ENCODE results near the gene FAM170B.

The FAM170B gene

DNA sequence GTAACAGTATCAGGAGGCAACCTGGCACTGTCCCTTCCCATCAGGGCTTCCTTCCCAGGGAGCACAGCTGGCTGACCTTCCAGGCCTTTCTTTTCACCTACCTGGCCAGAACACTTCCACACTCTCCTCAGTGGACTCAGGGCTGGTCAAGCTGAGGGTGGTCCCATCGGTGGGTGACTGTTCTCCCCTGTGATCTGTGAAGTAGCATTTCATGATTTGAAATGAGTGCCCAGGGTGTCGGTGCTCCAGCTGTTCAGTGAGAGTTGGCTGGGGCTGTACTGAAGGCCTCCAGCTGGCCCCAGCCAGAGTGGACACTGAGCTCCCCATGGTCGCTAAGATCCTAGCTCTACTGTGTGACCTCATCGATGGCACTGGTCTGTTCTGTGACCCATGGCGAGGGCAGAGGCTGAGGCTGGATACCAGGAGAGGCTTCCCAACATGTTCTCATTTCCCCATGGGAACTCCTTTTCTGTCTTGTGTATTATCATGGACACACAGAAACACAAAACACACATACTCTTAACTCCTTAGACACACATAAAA, at the start of gene FAM170B:
TSS of gene FAM170B (minus strand) at position 316 of the 543 bp plus-strand sequence. CDS start at position 213, 103 bp downstream.
- no peak for DNase-seq (ENCODE audit: low read depth)

DNA sequence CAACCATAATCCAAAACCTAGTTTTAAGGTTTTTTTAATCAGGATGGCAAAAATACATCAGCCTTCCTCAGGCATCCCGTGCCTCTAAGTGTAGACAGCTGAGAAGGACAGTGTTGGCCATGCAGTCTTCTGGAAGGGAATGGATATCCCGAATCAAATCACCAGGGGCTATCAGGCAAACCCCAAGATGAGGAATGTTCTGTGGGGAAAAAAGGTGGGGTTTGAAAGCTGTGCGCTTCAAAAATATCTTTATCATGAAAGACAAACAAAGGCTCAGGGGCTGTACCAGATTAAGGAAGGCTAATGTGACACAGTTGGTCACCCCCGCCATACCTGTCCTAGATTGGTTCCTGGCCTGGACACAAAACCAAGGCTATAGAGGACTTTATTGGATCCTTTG, 49.0 kb upstream of the FAM170B start:
- DNase-seq (ENCODE audit: low read depth) = no peak

DNA sequence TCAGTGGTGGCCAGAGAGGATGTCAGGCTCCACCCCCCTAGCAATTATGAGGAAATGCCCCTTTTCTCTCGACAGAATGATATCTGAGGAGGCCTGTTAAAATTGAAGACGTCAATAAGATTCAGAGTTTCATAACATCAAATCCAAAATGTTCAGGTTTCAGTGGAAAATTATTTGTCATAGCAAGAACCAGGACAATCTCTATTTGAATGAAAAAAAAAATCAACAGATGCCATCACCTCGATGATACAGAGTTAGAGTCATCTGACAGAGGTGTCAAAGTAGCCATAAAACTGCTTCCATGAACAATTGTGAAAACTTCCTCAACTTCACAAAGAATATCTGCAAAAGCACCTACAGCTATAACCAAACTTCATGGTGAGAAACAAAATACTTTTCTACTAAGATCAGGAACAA, 46.6 kb upstream of the FAM170B start:
- no peak for DNase-seq (ENCODE audit: low read depth)

DNA sequence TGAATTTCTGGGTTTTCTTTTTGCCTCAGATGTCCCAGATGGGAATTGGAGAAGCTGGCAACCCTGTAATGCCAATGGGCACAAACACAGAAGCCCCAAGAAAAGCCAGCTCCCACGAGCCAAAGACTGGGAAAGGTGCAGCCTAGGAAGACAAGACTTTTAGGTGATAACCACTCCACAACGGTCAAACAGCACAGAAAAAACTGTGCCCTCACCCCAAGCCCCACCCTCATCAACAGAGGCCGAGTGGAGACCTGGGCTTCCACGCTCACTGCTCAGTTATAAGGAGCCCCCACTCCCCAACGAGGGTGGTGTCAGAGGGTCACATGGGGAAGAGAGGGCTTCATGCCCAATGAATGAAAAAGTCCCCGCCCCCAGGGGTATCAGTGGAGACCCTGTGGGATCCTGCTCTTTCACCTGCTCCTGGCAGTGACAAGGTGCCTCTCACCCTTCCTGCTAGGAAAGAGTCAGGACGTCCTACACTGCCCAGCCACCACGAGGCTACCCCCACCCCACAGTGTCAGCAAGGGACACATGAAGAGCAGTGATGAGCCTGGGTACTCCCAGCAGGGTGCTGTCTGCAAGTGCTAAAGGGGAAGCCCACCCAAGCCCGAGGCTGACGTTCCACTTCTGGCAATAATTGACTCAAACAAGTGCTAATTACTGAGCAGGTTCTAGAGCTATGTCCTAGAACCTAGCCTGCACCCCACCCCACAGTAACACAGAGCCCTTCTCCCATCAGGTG, 46.0 kb upstream of the FAM170B start:
- DNase-seq (ENCODE audit: low read depth) = no peak

DNA sequence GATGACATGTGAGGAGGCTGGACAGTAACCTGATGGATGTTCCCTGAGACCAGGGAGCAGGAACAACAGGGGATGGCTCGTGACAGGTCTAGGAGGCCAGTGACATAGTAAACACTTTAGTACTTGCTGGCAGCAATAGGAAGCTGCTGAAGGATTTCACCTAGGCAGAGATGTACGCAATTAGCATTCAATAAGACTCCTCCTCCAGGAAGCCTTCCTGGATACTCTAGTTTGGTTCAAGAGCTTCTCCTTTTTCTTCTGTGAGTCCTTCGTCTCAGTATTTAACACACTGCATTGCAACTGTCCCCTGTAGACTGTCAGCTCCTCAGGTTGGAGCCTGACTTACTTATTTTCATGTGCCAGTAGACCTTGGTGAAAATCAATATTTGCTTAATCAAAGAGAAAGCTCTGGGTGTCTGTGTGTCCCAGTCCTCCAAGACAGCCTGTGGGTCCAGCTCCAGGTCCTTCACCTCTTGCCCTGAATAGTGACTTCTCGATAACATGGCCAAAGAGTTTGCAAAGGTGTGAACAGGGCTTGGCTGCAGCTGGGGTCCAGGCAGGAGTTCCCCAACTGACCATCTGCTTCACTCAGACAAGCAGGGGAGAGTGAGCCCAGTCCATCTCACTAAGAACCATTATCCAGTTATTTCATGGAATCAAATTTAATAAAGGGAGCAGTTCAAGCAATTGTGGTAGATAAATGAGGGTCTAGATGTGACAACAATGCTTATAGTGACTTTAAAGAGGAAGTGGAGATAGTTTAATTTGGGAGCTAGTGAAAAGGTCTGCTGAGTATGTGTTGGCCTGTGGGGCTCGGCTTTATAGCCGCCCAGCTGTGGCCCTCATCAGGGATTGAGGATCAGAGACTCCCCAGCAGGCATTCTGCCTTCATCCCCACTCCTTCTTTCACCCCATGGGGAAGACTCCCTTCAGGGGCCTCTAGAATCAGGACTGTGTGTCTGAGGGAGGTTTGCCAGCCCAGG, 45.0 kb upstream of the FAM170B start:
- no peak for DNase-seq (ENCODE audit: low read depth)

DNA sequence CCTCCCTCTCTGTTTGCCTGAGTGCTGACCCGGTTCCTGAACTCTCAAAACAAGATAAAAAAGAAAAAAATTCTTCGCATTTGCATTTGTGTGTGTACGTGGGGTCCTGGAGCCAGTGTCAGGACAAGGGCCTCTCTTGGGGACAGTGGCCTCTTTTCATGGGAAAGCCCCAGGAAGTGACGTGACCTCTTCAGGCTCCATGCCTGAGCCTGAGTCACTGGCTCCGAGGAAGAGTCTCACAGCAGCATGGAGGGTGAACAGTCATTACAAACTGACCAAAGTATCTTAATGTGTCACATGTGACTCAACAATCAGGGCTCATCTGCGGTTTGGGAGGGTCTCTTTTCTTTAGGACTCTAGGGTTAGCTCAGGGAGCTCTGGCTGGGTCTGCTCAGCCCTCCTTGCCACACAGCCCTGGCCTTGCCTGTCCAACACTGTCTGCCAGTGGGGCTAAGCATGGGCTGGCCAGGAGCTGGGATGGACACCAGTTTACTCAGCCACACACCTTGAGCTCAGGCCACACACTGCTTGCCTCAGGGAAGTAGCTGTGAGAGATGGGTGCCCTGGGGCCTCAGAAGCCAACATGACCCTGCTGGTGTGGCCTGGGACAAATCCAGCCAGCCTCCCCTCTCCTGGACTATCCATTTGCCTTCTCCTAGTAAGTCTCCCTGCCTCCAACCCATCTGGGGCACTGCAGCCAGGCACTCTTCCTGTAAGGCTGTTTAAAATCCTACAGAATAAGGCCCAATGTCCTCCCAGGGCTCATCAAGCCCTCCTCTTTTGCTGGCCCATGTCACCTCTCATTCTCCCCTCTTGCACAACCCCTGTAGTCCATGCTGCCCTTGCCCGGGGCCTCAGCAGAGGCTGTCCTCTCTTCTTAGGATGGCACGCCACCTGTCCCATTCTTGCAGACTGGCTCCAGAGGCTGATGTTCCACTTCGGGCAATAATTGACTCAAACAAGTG, 43.9 kb upstream of the FAM170B start:
- peak; percentile 48 for DNase-seq (ENCODE audit: low read depth)

DNA sequence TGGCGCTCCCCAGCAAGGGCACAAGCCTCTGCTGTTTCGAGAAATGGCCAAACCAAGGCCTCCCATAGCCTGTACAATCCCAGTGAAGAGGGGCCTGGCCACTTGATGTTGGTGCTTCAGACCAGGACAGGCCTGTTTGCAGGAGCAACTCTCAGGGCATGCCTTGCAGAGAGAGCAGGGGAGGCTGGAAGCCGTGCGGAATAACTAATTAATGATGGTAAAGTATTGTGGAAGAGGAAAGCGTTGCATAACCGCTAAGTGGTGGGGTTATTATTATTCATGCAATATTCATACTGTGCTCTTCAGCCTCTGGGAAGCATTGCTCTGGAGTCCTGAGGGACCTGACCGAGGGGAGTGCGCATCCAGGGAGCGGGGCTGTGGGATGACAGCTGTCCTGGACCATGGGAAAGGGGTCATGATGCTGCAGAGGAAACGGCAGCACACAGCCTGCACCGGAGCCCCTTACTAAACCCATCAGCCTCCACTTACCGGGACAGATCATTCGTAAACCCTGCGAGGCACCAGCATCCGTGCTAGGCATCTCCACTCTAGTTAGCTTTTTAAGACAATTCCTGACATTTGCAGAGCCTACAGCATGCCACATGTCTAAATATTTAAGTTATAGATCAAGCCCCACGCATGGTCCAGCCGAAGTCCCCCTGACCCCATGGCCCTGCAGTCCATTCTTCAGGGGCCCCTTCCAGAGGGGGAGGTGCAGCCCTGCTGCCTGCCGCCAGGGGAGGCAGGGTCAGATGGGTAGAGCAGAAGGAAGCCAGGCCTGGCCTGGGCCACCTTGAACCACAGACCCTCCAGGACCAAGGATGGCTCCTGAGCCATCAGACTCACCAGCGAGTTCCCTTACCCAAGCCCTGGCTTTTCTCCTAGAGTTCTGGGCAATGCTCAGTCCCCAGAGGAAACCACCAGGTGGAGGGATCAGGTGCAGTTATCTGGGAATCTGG, 42.8 kb upstream of the FAM170B start:
- no peak for DNase-seq (ENCODE audit: low read depth)

DNA sequence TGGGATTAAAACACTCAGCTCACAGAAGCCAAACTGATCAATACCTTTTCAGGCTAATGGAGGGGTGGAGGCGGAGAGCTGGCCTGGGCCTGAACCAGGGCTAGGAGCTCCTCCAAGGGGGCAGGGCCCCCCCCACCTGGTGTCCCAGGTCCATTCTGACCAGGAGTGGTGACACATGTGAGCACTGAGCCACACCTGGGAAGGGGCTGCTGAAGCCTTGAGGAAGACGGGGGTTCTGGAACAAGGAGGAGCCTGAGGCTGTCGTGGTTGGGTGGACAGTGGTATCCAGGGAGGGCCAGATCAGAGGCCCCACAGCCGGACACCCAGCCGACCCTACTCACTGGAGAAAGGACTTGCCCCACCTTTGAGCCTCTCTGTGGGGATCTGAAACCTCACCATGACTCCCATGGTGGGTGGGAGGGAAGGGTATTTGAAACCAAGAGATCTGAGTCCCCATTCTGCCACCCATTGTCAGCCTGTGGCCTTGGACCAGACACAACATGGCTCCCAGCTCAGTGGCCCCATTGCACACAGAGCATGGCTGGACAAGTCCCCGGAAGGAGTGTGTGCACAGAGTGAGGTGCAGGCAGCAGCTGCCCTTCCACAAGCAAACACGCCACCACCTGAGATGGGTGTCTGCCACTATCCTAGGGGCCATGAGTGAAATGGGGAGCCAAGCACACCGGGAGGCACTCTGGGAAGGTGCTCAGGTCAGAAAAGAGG, 41.9 kb upstream of the FAM170B start:
- no peak for DNase-seq (ENCODE audit: low read depth)

DNA sequence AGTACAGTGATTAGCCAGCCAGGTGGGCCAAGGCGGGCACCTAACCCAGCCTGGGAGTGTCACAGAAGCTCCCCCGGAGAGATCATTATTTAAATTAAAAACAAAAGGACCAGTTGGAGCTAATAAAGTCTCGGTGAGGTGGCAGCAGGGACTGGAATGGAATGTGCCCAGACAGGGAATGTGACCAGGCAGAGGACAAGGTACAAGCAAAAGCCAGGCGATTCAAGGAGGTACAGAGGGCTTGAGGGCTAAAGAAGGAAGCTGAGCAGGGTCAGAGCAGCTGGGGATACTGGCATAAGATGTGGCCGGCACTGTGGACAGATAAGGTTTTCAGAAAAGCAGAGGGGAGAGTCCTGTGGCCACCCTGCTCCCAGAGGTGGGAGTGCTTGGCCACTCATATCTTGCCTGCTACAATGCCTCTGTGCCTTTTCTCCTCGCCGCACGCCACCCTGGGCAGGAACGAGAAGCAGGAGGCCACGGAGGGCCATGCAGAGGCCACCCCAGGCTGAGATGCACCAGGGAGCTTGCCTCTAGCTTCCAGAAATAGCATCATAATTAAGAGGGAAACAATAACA, 41.2 kb upstream of the FAM170B start:
- no peak for DNase-seq (ENCODE audit: low read depth)

DNA sequence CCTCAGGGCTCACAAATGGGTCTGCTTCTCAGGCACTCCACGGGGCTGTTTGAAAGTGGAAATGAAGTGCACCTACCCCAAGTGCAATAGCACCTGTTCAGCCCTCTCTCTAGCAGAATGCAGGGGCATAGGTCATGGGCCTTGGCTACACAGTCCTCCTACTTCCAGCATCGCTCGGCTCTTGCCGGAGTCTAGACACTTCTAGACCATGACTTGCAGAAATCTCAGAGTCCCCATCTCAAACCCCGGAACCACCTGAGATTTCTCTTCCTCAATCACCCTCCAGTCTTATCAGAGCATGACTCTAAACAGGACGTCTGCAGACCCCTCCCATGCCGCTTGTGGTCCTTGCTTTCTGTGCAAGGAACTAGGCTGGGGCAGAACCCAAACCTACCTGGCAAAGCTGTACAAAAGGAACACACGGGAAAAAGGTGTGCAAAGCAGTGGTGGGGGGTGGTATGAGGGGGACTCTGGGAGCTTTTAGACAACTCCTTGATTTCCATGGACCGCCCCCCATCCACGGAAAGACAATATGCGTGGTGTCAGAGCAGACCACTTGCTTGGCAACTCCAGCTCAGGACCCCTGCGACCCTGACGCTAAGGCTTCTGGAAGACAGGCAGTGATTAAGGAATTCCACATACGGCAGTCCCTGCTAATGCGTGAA, 40.6 kb upstream of the FAM170B start:
- DNase-seq (ENCODE audit: low read depth) = no peak

DNA sequence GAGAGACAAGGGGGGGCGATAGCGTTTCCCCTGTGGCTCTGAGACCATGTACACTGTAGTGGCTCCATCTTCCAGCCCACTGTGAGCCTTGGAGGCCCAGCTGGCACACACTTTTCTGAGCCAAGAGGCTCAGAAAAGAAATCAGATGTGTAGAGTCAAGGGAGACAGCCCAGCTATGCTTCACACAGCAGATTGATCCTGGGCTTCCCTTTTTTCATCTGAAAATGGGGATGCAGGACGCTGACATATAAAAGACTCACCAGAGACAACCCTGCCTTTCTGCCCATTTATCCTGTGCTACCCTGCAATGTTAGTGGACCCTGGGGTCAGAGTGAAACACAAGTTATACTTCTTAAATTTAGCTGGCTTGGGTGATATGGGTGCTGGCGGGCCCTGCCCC, 40.0 kb upstream of the FAM170B start:
- no peak for DNase-seq (ENCODE audit: low read depth)

DNA sequence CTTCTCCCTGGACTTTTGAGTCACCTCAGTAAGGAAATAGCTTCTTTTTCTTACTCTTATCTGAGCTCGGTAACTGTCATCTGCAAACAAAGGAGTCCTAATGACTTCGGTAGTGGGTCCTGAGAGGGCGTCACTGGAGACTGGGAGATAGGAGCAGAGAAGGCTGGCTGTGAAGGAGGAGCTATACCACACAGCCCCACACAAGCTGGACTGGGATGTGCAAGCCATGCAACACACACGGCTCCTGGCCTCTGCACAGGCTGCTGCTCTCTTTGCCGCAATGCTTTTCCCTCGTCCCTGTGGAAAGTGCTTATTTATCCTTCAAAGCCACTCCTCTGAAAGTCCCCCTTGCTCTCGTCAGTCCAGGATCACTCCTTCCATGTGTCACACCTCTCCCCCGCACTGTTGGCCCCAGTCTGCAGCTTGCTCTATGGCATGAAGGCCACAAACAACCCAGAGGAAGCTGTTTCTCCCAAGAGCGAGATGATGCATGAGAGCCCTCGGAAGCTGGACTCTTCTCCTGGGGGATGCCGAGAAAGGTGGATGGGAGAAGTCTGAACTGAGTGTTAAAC, 39.5 kb upstream of the FAM170B start:
- DNase-seq (ENCODE audit: low read depth) = no peak

DNA sequence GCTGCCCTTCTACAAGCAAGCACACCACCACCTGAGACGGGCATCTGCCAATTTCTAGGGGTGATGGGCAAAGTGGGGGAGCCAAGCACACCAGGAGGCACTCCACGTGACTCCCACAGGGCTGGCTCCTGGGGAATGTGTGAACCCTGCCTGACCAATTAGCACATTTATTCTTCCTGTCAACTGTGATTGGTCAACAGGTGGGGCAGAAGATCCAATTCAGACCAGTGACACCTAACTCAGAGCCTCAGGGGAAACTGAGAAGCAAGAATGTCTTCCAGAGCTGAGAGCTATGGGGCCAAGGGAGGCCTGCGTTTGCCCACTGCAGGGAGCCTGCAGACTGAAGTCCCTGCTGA, 38.9 kb upstream of the FAM170B start:
- no peak for DNase-seq (ENCODE audit: low read depth)

DNA sequence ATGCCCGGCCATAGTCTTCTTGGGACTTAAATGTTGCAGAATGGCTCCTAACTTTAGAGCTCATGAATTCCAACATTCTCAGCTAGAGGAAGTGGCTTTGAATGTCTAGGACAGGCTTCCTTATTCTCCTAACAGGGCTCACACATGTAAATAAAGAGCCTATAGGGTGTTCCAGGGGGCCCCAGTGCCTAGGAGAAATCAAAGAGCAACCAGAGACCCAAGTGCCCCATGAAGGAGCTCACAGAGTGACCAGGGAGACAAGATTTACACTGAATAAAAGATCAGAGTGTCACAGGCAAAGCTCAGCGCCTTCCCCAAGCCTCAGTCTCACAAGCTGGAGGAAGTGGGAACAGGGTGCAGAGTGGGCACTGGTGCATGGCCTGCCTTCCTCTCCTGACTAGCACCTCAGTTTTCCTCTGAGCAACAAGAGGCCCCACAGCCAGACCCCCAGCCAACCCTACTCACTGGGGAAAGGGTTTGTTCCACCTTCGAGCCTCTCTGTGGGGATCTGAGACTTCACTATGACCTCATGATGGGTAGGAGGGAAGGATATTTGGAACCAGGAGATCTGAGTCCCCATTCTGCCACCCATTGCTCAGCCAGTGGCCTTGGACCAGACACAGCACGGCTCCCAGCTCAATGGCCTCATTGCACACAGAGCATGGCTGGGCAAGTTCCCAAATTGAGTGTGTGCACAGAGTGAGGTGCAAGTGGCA, 38.4 kb upstream of the FAM170B start:
- no peak for DNase-seq (ENCODE audit: low read depth)

DNA sequence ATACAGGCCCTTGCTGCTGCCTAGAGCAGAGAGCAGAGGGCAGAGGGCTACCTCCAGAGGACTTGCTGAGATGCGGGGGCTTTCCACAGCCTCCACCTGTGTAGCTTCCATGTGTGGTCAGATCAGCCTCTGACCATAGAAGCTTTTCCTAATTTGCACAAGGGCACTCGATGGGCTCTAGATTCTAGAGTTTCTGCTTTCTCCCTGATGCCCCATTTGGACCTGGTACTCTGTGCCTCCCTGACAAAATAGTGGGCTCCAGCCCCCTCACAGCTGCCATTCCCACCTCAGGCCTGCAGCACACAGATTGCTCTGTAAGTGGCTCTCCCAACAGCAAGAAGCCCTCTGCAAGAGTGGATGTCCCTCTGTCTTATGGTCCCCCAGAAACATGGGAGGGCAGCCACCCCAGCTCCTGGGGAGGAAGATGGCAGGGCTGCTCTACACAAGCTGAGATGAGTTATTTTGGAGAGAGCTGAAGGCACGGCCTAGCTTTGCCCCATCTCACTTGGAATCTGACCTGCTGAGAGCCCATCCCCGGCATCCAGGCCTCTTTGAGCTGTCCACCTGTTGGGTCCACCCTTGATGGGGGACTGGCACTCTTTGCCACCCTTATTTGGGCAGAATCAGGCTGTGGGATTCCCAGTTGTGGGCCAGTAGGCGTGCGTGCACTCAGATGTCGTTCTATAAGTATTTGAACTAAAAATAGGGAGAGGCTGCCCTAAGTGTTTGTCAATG, 37.7 kb upstream of the FAM170B start:
- no peak for DNase-seq (ENCODE audit: low read depth)

DNA sequence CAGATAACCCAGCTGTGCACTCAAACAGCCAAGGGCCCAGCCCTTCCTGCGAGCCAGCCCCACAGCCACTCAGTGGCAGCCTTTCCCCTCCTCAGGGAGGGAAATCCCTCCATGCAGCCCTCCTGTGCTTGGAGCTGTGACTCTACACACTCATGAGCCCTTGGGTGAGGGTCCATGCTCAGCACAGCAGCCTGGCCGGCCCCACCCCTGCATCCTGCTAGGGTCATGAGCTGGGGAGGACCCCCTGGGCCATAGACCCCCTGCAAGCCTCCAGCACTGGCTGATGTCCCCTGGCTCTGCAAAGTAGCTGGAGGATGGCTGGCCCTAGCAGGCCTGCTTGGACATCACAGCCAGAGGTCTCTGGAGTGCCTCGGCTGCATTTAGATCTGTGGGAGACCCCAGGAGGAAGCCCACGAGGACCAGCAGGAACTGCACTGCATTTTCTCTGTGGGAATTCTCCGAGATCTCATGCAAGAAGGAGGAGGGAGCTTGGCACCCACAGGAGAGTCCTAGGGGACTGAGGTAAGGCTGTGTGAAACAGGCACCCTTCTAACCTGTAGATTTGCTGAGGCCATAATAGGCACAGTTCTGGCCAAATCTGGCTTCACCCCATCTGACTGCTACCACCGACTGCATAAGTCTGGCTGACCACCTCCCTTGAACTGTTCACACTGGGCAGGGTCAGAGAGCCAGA, 37.0 kb upstream of the FAM170B start:
- DNase-seq (ENCODE audit: low read depth) = no peak

DNA sequence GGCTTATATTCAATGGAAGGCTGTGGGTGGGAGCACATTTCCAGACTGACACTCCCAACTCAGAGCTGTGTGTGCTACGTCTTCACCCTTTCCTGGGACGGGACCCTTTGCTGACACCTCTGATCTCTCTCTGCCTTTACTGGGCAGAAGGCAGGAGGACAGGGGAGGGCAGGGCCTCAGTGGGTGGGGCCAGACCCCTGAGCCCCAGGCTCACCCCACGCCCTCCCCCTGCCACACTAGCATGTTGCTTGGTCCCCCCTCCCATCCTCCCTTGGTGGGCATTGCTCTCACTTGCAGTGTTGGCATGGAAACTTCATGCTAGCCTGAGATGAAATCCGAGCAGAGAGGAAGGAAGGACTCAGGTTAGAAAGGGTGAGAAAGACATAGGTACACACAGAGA, 36.0 kb upstream of the FAM170B start:
- no peak for DNase-seq (ENCODE audit: low read depth)

Measured in HS-27A (cell line).